HCEC 1CT (cell line): ENCODE measurements around the gene PKD2L2.
"Not testable (repeated sequence)": the region's sequence is repeated elsewhere in the genome, so short reads cannot be mapped to it uniquely, and the experiment has no call there.

ENCODE experiments used
- DNase-seq: peaks from one replicate; pipeline ENCODE4 v3.0.0-alpha.2; 2017

Gene PKD2L2

DNA sequence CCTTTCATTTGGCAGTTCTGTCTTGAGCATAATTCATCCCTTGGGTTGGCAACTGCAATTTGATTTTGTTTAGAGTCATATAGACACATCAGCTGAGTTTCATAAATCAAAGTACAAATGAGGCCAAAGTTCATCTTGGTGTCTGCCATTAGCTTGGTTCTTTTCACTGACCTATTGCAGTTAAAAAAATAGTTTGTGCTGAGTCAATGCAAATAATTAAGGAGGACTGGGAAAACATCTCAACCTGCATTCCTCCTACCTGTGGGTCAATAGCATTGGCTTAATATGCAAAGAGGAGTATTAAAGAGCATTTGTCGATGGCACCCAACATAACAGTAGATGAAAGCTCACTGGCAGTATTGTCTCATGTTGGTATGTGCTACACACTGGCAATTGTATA, 1.6 kb downstream of the PKD2L2 start:
- DNase-seq = no peak

DNA sequence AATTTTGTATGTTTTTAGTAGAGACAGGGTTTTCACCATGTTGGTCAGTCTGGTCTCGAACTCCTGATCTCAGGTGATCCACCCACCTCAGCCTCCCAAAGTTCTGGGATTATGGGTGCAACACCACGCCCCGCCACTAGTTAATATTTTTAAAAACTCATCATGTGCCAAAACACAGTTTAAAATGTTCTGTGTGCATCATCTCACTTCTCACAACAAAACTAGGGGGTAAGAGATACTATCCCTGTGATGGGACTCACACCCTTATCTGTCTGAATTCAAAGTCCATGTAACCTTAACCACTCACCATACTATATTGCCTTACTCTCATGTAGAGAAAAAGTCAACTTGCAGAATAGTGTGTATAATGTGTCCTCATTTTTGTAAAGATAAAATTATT, 2.6 kb downstream of the PKD2L2 start:
- no peak for DNase-seq

DNA sequence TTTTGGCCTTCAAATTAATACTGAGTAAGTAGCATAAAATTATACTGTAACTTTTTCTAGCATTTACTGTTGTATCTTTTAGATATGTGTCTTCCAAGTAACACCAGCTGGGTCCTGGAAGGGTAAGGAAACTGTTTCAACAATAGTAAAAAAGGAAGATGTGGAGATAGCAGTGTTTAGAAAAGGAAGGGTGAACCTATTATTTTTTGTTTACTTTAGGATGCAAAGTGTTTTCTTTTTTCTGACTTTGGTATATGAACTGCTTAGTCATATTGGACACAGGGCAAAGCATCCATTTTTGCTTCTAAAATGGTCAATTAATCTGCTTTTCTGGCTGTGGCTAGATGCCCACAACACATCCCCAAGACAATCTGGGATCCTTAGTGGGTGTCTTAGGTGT, 5.3 kb downstream of the PKD2L2 start:
- DNase-seq = no peak

GRCh38 chr5:137896560-137896959, 7.3 kb downstream of the PKD2L2 start:
- no peak for DNase-seq

DNA sequence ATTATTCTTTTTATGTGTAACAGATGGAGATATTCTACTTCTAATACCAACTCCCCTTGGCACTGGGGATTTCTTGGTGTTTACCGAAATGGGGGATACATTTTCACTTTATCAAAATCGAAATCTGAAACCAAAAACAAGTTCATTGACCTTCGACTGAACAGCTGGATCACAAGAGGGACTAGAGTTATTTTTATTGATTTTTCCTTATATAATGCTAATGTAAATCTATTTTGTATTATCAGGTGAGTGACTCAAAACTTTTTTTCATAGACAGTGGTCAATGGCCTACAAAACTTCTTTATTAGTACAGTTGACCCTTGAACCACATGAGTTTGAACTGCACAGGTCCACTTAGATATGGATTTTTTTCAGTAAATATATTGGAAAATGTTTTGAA, 10.2 kb downstream of the PKD2L2 start:
- no peak for DNase-seq

- DNase-seq = no peak
Measured at GRCh38 chr5:137901011-137901817, 12.0 kb downstream of the PKD2L2 start.

- DNase-seq = no peak
Measured at GRCh38 chr5:137902408-137903133, 13.3 kb downstream of the PKD2L2 start.

DNA sequence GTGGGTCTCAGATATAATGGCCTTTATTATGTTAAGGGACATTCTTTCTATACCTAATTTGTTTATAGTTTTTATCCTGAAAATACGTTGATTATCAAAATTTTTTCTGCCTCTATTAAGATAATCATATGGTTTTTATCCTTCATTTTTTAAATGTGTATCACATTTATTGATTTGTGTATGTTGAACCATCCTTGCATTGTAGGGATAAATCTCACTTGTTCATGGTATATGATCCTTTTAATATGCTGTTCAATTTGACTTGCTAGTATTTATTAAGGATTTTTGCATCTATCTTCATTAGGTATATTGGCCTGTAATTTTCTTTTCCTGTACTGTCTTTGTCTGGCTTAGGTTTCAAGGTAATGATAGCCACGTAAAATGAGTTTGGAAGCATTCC, 25.5 kb downstream of the PKD2L2 start:
- DNase-seq = no peak

DNA sequence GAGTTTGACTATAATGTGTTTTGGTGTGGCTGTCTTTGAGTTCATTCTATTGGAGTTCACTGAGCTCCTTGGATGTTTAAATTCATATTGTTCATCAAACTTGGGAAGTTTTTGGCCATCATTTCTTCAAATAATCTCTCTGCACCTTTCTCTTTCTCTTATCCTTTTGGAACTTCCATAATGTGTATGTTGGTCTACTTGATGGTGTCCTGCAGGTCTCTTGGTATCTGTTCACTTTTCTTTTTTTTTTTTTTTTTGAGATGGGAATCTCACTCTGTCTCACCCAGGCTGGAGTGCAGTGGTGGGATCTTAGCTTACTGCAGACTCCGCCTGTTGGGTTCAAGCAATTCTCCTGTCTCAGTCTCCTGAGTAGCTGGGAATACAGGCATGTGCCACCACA, 27.7 kb downstream of the PKD2L2 start:
- DNase-seq = no peak

DNA sequence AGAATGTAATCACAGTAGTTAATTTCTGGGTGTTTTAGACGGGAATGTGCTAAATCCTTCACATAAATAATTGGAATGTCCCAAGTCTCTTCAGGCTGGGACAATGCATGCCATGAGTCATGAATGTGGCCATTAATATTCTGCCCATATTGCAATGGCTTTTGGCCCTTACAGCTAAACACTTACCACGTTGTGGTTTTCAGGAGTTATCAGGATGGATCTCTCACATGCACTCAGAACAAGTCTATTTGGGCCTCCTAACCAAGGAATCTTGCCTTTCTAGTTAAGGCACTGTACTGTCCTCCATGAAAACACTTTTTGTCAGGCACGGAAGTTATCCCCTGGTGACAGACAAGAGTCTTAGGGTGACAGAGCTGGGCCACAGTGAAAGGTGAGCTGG, 32.7 kb downstream of the PKD2L2 start:
- DNase-seq = peak; percentile 16

DNA sequence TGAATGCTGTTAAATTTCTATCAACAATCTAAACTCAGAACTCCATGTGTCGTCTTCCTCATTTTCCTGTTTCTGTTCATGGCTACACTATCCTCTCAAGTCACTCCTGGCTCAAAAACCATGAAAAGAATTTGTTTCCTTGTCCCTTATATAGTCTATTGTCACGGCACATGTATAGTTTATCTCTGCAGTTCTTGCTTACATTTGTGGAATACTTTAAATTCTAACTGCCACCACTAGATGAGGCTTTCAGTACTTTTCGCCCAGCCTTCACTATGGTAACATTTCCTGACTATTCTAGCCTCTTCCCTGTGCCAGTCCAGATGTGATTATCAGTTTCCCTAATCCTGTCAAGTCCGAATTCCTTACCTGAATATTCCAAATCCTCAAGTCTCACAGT, 34.6 kb downstream of the PKD2L2 start:
- DNase-seq = peak; percentile 12

GRCh38 chr5:137932800-137933199, 43.5 kb downstream of the PKD2L2 start:
- no peak for DNase-seq

DNA sequence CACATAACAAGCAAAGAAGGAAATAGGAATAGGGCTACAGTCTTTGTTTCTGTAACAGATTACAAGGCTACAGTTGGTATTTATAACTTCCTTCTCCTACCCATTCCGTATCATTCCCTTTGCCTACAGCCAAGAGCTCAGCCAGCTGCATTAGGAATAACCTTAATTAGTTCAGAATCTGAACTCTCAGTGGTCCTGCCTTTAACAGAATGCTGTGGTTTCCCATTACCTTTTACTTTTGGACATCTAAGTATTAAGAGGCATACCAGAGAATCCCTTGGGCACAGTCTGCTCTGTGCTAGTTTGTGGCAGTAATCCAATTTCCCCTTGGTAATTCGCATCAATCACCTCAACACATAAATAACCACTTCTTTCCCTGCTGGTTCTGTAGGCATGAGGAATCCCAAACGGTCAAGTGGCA, 44.2 kb downstream of the PKD2L2 start:
- DNase-seq = no peak

GRCh38 chr5:137935190-137935589, 45.9 kb downstream of the PKD2L2 start:
- no peak for DNase-seq

DNA sequence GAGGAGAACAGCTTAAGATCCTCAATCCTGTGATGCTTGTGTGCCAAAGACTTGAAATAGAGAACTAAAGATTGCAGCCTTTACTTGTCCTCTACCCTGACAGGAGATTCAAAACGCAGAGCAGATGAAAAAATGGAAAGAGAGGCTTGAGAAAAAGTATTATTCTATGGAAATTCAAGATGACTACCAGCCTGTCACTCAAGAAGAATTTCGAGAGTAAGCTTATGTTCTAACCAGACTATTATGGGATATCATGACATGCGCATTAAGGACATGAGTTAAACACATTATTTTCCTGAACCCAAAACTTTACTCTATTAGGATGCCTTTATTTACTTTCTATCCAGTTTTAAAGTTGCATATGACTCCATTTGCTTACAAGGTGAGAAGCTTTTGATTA, 46.4 kb downstream of the PKD2L2 start:
- no peak for DNase-seq

DNA sequence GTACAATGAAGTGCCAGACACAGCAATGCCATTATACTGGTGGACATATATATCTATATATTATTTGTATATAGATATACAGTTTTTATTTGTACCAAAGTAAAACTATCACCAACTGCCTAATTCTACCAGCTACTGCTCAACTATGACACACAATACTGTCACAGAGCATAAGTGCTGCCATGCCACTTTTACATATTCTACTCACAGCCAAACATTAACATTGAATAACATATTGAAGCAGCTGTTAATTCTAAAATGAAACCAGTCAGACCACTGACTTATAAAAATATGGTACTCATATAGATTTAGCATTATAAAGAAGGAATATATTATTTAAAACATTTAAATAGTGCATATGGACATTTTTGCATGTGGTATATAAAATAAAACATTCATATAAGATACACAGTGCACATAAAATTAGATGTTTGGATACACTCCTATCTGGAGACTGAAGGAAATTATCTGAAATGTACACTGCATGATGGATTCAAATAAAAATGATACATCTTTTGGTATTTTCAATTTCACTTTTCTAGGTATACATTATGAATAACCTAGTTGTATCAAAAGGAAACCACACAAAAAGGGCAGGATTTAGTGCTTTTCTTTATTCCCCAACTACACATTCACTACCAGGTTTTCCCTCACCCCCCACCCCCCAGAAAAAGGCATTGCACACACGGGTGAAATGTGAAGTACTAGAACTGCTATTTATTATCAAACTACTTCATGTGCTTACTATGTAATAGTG, 48.9 kb downstream of the PKD2L2 start:
- DNase-seq = no peak

DNA sequence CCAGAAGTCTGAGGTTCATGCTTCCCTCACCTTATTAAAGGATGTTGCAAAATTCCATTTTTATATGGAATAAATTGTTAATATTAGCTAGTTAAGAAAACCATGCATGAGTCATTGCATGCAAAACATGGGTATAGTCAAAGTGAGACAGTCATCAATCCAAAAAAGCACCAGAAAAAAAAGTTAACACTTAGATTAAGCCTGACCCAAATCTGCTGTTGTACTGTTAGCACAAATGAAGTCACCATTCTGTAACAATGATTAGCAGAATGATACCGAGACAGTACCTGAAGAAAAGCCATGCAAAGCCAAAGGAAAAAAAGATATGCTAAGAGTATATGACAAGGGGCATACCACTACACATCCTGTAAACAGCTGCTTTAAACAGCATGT, 49.5 kb downstream of the PKD2L2 start:
- no peak for DNase-seq

DNA sequence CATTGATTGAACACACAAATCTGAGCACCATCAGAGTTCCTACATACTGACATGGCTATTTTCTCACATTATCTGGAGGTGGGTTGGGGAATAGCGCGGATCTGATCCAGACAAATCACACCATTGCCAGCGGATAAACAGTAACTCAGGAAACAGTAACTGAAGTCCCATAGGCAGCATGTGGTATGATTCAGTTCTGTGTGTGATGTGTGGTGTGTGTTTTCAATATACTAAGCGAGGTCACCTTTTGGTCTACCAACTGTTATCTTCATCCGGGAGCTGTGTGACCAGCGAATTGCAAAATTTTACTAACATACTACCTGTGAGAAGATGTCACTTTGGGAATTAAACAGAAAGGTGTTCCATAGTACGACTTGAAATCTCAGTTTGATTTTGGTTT, 50.1 kb downstream of the PKD2L2 start:
- no peak for DNase-seq

DNA sequence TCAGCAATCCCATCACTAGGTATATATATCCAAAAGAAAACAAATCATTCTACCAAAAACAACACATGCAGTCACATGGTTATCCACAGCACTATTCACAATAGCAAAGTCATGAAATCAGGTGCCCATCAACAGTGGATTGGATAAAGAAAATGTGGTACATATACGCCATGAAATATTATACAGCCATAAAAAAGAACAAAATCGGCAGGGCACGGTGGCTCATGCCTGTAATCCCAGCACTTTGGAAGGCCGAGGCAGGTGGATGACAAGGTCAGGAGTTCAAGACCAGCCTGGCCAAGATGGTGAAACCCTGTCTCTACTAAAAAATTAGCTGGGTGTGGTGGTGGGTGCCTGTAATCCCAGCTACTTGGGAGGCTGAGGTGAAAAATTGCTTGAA, 55.0 kb downstream of the PKD2L2 start:
- not testable (repeated sequence) for DNase-seq

- DNase-seq = no peak
Measured at GRCh38 chr5:137945825-137946224, 56.6 kb downstream of the PKD2L2 start.

- DNase-seq = peak; percentile 91
Measured at GRCh38 chr5:137954131-137954879, 65.0 kb downstream of the PKD2L2 start.

DNA sequence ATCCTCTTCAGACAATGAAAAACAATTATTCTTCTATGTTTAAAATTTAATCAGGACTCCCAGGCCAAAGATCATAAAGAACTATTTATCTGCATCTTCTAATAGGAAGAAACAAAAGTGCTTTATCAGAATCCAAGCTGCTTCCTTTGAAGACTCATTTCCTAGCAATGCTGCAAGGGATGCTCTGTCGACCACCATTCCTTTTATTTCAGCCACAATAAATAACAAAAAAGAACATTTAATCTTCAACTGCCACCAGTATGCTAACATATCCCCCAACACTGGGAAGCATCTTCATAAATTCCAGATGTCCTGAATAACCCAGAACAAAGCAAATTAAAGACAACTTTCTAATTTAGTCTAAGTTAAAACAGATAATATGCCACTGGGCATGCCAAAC, 68.7 kb downstream of the PKD2L2 start:
- no peak for DNase-seq

GRCh38 chr5:137959488-137959887, 70.2 kb downstream of the PKD2L2 start:
- DNase-seq = no peak
